ENCODE data around the gene NUB1.

NUB1 gene

GRCh38 chr7:151314401-151314800 is 27.2 kb upstream of the NUB1 start:
- DNase-seq: no peak

GRCh38 chr7:151315038-151315655 is 26.5 kb upstream of the NUB1 start:
- peak; percentile 75 for DNase-seq

GRCh38 chr7:151316896-151317295 is 24.7 kb upstream of the NUB1 start:
- DNase-seq: no peak

GRCh38 chr7:151317936-151318335 is 23.7 kb upstream of the NUB1 start:
- DNase-seq: no peak

- DNase-seq: no peak
Observed at GRCh38 chr7:151319189-151319588, 22.4 kb upstream of the NUB1 start.

GRCh38 chr7:151320263-151320845 is 21.3 kb upstream of the NUB1 start:
- DNase-seq: no peak

- no peak for DNase-seq
Observed at GRCh38 chr7:151321341-151321740, 20.3 kb upstream of the NUB1 start.

GRCh38 chr7:151322906-151323305 is 18.7 kb upstream of the NUB1 start:
- DNase-seq: no peak

- no peak for DNase-seq
Observed at GRCh38 chr7:151327022-151327421, 14.6 kb upstream of the NUB1 start.

- no peak for DNase-seq
Observed at GRCh38 chr7:151327659-151328058, 14.0 kb upstream of the NUB1 start.

GRCh38 chr7:151330181-151330580 is 11.4 kb upstream of the NUB1 start:
- DNase-seq: no peak

GRCh38 chr7:151330661-151331060 is 11.0 kb upstream of the NUB1 start:
- DNase-seq: no peak

- DNase-seq: no peak
Observed at GRCh38 chr7:151334628-151335027, 7.0 kb upstream of the NUB1 start.

GRCh38 chr7:151336027-151336708 is 5.4 kb upstream of the NUB1 start:
- DNase-seq: no peak

- DNase-seq: no peak
Observed at GRCh38 chr7:151337346-151337745, 4.3 kb upstream of the NUB1 start.

GRCh38 chr7:151338809-151339208 is 2.8 kb upstream of the NUB1 start:
- no peak for DNase-seq

GRCh38 chr7:151339651-151340382 is 1.8 kb upstream of the NUB1 start:
- DNase-seq: no peak

- DNase-seq: no peak
Observed at GRCh38 chr7:151340794-151341356, 737 bp upstream of the NUB1 start.

- no peak for DNase-seq
Observed at GRCh38 chr7:151342102-151342646, 562 bp downstream of the NUB1 start.

- no peak for DNase-seq
Observed at GRCh38 chr7:151342811-151343210, 1.2 kb downstream of the NUB1 start.

- DNase-seq: no peak
Observed at GRCh38 chr7:151343516-151343915, 1.9 kb downstream of the NUB1 start.

GRCh38 chr7:151345576-151346469 is 4.2 kb downstream of the NUB1 start:
- DNase-seq: no peak

Data from right hindlimb (tissue), 1 donor.